ENCODE data around the gene HMGN3.

HMGN3 gene

DNA sequence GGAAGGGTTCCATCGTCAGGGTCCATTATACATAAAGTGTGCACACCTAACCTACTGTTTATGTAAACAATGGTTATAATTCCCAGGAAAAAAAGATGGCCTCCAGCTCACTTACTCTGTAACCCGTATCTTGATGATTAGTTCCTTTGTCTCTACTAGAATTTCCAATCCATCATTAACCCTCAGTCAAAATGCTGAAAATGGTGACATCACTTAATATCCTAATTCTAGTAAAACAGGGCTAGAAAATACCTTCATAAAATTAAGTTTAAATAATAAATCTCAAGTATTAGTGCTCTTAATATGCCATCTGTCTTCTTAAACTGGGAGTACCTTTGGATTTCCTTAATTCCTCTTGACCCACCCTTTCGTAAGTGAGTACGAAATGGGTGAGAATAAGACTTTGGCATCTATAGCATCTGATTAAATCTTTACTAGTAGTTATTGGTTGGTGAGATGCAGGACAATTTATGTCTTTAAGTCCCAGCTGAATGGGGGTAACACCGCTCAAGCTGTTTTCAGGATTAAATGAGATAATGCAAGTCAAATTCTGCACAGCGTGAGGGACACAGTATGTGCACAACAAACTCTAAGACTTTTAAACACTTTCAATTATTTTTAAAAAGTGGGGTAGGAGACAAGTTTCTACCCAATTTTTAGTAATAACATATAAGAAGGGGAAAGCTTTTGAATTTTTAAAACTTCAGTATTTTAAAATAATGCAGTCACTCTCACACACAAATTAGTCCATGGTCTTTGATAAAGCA, 1.6 kb downstream of the HMGN3 start:
- DNase-seq (ENCODE audit: low spot score), result no peak

DNA sequence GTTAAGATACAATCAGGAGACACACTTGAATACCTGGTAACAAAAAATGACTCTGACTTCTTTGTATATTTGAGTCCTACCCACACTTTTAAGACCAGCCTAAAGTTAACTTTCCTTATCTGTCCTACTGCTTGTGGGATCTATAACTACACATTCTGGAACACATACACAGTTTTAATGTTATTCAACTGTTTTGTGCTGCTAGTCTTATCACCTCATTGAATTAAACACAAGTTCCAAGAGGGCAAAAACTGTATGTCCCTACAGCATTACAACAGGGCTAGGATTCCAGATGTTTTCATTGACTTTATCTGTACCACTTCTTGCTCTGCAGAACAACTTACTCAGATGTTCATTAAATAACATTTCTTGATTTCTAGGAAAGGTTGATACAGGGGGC, 2.8 kb downstream of the HMGN3 start:
- DNase-seq (ENCODE audit: low spot score), result no peak

DNA sequence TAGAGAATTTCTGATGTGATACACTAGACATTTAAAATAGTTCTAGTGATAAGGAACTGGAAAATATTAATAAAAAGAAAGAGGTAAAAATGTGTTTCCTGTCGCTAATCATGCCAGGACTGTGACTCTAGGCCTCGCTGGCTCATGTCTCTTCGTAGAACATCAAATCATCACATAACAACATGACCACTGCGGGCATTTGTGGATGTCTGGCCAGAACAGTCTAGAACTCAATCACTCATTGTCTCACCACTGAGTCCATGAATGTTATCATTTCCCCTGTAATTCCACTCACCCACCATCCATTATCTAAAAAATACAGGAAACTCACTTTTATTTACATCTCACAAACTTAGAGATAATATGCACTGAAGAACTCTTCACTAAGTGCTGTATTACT, 3.4 kb downstream of the HMGN3 start:
- no peak for DNase-seq (ENCODE audit: low spot score)

DNA sequence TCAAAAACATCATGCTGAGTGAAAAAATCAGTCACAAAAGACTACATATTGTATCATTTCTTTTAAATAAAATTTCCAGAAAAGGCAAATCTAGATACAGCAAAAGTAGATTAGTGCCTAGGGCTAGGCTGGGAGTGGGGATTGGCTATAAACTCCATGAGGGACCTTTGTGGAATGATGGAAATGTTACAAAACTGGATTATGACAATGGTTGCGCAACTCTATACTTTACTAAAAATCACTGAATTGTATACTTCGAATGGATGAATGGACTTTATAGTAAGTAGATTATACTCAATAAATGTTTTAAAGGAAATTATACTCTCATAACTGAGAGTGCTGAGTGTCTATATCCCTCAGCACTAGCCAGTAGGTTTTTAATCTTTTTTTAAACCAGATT, 4.3 kb downstream of the HMGN3 start:
- no peak for DNase-seq (ENCODE audit: low spot score)

DNA sequence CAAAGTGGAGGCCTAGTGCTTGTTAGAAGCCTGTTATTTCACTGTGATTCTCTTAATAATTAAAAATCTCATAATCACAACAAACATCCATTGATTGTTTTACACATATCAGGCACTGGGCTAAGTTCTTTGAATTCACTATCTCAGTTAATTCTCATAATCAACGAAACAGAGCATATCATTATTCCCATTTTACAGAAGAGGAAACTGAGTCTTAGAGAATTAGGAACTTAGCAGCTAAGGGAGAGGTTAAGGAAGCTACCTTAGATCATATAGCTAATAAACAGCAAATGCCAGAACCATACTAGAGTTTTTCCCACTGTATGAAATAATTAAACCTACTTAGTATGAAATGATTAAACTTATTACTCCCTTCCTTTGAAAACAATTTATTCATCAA, 7.0 kb downstream of the HMGN3 start:
- no peak for DNase-seq (ENCODE audit: low spot score)

DNA sequence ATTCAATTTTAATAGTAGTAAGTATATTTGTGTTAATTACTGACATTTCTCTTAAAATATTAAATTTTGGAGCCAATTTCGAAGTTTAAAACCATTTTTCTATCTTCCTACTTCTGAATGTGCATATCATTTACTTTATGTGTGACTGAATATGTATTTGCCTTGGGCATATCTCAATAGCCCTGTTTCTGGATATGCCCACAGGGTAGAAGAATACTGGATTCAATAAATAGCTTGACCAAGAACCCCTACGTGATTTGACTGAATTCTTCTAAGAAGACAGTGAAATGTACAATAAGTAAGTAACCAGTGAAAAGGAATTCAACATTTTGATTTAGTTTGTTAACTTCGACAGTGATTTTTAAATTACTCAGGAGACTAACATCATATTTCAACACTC, 7.8 kb downstream of the HMGN3 start:
- DNase-seq (ENCODE audit: low spot score), result no peak

DNA sequence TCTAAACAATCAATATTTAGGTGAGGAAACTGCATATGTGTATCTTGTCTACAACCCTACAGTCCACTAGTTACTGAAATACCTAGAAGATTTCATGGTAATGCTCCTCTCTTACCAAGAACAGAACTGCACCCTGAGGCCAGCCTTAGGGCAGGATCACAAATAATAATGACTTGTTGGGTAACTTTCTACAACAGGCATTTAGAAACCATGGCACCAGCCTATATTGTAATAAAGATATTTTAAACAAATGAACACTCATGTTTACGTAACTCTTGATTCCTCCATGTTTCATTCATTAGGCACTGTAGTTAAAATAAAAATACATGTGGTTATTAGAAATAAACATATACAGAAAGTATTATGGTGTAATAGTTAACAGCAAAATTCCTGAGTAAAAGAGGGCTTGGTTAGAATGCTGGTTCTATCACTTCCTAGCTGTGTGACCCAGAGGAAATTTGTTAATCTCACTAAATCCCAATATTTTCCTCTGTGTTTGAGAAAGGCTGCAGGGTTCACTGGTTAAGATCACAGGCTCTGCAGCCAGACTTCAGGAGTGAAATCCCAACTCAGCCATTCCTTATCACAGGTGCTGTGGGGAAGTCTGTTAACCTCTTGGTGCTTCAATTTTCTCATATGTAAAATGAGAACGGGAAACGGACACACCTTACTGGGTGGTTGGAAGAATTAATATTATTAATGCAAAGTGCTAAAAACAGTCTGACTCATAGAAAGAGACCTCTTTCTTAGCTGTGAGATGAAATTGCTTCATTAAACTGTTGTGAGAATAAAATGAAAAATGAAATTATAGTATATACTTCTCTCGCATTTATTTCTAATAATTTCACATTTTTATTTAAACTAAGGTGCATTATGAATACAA, 8.5 kb downstream of the HMGN3 start:
- no peak for DNase-seq (ENCODE audit: low spot score)

DNA sequence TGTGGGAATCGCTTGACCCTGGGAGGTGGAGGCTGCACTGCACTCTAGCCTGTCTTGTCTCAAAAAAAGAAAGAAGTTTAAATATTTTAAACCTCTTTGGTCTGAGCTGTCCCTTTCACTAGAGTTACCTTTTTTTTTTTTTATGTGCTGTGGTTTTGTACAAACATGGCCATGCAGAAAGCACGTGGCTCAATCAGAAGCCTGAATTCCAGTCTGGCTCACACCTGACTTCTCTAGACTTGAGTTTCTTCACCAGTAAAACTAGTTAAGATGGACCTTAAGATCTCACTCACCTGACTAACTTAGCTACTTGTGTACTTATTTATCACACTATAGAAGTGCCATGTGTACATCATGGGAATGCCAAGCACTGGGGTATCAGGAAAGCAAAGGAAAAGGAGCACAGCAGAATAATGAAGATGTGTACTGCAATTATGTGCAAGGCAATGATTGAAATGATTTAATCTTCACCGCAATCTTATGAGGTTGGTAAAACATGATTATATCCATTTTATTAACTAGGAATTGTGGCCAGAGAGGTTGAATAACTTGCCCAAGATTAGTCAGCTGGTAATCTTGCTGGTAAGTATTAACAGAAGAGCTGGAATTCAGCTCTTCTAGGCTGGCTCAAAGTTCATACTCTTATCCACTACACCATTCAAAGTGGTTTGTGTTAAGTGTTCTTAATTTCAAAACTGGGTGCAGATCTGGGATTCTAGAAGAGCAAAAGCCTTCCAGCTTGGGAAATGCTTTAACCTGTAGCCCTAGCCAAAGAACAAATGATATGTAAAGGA, 10.7 kb downstream of the HMGN3 start:
- no peak for DNase-seq (ENCODE audit: low spot score)

DNA sequence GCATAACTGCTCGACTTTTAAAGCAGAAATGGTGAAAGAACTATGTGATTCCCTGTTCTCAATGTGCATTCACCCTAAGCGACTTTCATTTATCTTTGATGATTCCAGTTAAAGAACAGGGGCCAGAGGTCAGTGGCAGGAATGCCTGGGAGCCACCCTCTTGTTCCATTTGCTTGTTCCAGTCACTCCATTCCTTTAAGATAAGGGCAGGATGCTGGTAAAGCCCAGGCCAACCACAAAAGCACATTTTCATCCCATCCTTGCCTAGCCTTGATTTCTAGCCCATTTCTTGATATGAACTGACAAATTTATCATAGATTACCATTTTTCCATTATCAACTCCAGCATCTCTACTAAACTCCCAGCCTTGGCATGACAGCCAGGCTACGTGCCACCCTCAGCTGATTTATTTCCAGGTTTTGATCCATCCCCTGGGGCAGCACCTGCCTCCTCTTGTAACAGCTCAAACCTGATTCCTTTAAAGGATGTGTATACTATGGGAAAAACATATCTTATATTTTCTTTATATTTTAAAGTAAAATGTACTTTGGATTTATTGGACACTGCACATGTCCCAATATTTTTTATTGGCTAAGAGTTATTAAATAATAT, 19.2 kb downstream of the HMGN3 start:
- no peak for DNase-seq (ENCODE audit: low spot score)

DNA sequence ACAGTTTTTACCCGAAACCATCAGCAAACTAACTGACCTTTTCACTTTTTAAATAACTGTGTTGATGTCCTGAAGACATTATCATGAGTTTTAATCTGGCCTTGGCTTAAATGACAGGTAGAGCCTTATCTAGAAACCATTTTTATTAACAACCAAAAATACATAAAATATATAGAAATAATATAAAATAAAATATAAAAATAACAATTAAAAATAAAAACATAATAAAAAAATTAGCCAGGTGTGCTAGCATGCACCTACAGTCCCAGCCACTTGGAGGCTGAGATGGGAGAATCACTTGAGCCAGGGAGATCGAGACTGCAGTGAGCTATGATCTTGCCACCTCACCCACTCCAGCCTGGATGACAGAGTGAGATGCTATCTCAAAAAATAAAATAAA, 21.6 kb downstream of the HMGN3 start:
- DNase-seq (ENCODE audit: low spot score), result no peak

DNA sequence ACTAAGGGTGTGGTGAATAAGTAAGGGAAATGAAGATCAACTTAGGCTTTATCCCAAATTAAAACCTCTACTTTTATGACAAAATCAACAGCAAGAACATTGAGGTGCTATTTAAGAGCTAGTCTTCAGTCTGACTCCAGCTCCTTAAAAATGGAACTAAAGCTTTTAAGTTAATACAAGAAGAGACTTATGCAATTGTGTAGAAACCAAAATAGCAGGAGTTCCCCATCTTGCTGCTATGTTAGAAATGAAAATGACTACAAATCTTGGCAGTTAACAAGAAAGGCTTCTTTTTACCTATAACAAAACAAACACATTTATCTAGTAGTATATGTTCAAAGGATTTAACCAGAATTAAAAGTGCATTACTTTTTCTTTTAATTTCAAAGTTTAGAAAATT, 25.7 kb downstream of the HMGN3 start:
- DNase-seq (ENCODE audit: low spot score), result no peak

DNA sequence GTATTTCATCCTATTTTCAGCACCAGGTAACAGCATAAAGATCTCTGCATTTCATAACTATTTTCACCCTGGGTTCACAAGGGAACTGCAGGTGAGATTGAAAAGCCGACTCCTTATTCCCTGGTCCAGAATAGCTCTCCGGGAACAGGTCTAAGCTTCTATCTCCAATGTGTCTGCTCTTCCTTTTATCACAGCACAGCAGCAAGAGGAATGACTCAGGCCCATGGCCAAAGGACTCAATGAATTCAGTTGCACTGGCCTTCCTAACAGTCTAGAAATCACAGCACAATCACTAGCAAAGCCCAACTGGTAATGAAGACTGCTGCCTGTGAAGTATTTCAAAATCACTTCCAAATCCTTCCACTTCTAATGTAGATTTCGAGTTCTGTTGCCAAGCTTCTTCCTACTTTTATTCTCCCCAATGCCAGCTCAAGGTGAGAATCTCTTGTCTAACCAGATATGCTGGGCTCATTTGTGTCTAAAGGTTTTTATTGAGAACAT, 30.7 kb downstream of the HMGN3 start:
- no peak for DNase-seq (ENCODE audit: low spot score)

DNA sequence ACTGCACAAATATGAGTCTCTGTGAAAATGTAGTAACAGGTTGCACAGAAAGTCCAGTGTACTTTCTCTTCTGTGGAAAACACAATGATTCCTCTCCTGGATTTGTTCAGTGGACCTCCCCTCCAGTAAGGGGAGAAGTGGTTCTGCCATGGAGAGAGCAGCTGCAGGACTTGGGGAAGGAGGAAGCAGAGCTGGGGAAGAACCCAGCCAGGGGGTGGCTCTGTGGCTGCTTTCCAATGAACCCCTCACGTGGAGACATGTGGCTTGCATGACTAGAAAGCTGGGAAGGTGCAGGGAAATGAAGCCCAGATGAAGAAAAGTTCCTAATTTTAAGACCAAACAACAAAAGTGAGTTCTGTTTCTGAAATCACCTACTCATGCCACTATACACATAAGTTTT, 31.9 kb downstream of the HMGN3 start:
- no peak for DNase-seq (ENCODE audit: low spot score)

DNA sequence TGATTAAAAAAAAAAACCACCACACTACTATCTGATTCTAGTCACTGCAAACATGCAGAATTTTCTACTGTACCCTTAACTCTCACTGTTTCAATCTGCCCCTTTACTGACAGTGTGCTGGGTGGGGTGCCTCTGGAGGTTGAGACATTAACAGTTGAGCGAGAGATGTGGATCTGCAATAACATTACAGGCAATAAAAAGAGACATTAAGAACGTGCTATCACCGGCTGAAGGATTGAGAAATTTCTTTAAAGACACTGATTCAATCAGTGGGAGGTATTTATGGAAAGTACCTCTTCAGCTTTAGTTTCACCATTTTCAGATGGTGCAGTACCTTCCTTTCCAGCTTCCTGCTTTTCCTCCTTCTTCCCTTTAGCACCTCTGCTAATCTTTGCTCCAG, 32.5 kb downstream of the HMGN3 start:
- no peak for DNase-seq (ENCODE audit: low spot score)

DNA sequence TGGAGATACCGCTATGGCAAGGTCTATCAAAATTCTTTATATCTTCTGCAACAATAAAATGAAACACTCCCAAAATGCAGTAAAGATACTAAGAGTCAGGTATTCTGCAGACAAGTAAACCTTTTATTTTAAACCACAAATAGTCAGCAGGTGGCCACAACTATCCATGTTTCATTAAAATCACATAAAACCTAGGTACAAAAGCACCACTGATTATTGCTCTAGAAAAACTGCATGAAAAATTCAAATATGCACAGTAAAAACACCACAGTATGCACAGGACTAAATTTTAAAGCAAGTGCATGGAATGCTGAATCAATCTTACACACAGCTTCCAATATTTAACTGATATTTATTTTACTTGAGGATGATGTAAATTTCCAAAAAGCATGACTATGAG, 33.3 kb downstream of the HMGN3 start:
- DNase-seq (ENCODE audit: low spot score), result no peak

DNA sequence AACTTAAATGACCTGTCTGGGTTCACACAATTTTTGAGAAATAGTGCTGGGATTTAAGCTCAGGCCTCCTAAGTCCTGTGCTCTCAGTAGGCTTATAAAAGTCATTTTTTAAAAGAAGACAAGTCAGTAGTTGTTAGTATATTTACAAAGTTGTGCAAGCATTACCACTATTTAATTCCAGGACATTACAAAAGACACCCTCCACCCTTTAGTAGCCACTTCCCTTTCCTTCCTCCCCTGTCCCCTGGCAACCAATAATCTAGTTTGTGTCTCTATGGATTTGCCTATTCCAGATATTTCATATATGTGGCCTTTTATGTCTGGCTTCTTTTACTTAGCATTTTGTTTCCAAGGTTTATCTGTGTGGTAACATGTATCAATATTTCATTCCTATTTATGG, 37.6 kb downstream of the HMGN3 start:
- no peak for DNase-seq (ENCODE audit: low spot score)

DNA sequence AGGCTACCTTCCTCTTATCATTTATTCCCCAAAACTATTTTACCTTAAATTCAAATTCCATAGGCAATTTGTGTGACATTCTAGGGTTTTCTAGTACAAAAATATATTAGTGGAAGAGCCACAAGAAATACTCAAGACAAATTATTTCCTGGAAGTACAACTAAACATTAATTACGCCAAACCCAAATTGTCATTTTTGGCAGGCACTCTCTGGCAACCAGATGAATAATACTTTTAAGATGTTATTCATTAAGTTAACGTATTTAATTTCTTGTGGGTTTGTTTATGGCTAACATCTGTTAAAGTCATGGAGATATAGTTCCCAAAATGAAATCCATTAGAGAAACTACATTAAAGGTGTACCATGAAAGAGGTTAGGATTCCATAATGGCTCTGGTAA, 40.5 kb downstream of the HMGN3 start:
- DNase-seq (ENCODE audit: low spot score), result no peak

DNA sequence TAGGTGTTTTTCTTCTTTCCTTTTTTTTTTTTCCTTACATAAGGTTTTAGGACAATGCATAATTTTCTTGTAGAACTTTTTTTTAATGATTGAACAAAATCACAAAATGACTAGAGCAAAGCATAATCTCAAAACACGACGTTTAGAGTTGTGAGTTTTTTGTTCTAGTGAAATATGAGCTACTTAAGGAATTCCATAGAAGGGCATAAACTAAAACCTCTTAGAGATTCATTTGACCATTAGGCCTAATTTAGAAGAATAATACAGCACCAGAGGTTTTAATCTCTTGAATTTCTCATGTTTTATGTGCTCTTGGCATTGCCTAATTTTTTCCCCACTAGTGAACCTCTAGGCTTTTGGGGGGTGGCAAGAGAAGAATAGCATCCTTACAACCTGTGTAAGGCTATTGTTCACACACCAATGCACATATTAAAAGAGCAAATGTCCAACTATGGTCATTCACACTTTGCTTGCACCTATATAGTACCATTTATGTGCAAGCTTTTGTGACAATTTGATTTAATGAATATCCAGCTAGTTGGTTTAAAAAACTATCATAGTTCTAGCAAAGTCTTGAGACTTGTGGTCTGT, 44.6 kb downstream of the HMGN3 start:
- no peak for DNase-seq (ENCODE audit: low spot score)

DNA sequence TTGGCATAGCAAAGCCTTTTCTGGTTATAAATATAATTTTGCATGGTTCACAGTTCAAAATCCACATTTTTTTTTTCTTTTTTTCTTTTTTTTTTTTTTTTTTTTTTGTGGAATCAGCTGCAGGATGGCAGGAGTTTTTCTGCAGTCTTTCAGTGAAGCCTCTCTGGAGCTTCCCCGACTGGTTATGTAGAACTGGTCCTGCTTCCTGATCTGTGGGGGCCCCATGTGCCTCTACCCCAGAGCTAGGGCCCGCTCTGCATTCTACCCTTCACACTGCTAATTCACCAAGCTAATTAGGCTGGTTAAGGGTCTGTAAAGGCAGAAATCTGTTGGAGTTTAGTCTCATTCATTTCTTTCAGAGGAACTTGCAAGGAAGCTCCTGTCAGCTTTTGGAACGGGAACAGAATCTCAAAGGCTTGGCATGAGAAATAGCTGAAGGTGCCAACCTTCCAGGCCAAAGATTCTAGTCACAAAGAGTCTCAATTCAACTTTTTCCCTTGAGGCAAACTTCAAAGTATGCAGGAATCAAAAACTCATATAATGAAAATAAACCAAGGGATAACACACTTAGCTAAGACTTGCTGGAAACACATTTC, 45.5 kb downstream of the HMGN3 start:
- no peak for DNase-seq (ENCODE audit: low spot score)

DNA sequence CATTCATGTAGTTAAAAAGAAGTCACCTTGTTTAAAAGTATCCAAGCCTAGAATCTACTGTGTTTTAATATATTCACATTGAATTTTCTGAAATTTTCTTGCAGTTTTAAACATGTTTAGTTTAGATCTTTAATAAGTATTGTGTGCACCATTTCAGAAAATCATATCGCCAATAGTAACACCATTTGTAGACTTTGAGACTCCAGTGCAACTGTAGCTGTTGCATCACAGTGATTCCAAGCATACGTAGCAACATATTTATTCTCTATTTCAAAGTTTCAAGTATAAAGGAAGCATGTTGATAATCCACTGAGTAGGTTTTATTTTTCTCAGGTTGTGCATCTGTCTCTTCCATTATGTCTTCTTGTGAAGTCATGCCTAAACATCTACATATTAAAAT, 46.4 kb downstream of the HMGN3 start:
- DNase-seq (ENCODE audit: low spot score), result no peak

DNA sequence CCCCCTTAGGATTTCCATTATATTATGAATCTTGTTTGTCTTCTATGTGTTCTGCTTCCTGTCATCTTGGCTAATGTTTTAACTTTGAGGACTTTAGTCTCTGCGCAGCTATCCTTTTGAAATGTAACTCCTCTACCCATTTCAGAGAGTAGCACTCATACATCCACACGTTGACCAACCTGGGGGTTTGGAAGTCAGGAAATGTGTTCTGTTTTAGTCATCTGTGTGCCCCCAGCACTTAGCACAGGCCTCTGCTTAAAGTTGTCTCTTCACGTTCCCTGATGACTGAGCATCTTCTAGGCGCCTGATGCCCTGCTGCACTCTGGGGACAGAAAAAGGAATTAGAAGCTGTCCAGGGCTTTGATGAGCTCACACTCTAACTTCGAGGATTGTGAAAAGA, 47.9 kb downstream of the HMGN3 start:
- DNase-seq (ENCODE audit: low spot score), result no peak
